GM19467 (cell line): Measurements from ENCODE around the gene C18orf54.
"Not testable (repeated sequence)": the region's sequence is repeated elsewhere in the genome, so short reads cannot be mapped to it uniquely, and the experiment has no call there.

Experiments used
- ATAC-seq: cut with Tn5 transposase; IDR thresholded peaks from one replicate; pipeline ENCODE4 v1.9.1; 2021; ENCODE audit warnings: mild to moderate bottlenecking, moderate library complexity; ENCODE audit not compliant: unreplicated experiment

C18orf54 gene

GRCh38 chr18:54386800-54387495, 29.2 kb downstream of the C18orf54 start:
- ATAC-seq = not testable (repeated sequence)

GRCh38 chr18:54387631-54388030, 29.9 kb downstream of the C18orf54 start:
- ATAC-seq = no peak

GRCh38 chr18:54388203-54389142, 30.8 kb downstream of the C18orf54 start:
- ATAC-seq = peak; percentile 90

- ATAC-seq = no peak
Measured at GRCh38 chr18:54389143-54389505, 31.4 kb downstream of the C18orf54 start.

- ATAC-seq = no peak
Measured at GRCh38 chr18:54390838-54391237, 33.1 kb downstream of the C18orf54 start.

GRCh38 chr18:54392543-54393023, 34.9 kb downstream of the C18orf54 start:
- peak; percentile 69 for ATAC-seq

- no peak for ATAC-seq
Measured at GRCh38 chr18:54393648-54394294, 36.1 kb downstream of the C18orf54 start.

- no peak for ATAC-seq
Measured at GRCh38 chr18:54396760-54397159, 39.1 kb downstream of the C18orf54 start.

GRCh38 chr18:54405290-54405689, 47.6 kb downstream of the C18orf54 start:
- ATAC-seq = no peak

GRCh38 chr18:54411781-54412180, 54.1 kb downstream of the C18orf54 start:
- no peak for ATAC-seq

- no peak for ATAC-seq
Measured at GRCh38 chr18:54415086-54415485, 57.4 kb downstream of the C18orf54 start.

- no peak for ATAC-seq
Measured at GRCh38 chr18:54416436-54416835, 58.7 kb downstream of the C18orf54 start.

GRCh38 chr18:54423831-54424230, 66.1 kb downstream of the C18orf54 start:
- no peak for ATAC-seq

- no peak for ATAC-seq
Measured at GRCh38 chr18:54426085-54426665, 68.5 kb downstream of the C18orf54 start.
